NCI-H1436 (cell line): ENCODE measurements around the gene LCP1.

ENCODE experiments used
- DNase-seq: peaks from one replicate; lab custom pipeline; 2025; lab: John Stamatoyannopoulos, UW

LCP1 gene

DNA sequence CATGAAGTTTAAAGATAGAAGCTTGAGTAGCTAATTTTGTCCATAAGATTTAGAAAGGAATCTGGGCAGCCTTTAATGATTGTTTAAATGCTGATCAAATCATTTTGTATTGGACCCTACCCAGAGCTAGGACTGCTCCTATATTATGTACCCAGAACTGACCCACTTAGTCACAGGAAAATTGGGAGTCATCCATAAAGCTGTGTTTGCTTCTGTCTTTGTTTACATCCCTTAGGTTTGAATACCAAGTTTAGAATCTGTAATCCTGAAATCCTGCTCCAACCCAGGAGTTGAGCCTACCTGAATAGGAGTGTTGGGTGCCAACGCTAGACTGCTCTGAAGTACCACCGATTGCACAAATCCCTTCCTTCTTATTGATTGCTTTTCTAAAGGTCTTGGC lies 23.8 kb downstream of the LCP1 start:
- no peak for DNase-seq

DNA sequence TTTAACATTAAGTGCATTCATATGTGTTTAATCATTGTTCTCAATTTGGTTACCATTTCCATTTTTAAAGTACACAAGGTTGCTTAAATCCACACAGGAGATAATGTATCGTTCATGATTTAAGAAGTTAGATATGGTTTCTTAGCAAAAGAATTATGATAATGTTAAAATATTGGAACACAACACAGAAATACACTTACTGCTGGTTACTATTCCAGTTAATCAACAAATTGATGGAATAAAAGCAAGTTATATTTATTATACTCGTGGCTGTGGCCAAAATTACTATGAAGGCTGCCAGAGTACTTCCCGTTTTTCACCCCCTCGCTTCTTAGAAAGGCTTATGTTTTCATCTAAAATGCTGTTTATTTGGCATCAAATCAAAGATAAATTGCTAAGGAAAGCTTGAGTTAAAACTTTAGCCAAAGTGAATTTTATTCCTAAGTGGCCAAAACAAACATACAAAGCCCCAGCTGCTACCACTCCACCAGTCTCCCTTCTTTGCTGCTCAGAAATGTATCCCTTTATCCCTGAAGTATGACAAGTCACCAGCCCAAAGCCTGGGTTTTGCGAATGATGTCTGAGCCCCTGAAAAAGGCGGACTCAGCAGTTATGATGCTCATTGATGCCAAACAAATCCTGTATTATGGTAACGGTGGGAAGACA lies 27.7 kb downstream of the LCP1 start:
- no peak for DNase-seq

DNA sequence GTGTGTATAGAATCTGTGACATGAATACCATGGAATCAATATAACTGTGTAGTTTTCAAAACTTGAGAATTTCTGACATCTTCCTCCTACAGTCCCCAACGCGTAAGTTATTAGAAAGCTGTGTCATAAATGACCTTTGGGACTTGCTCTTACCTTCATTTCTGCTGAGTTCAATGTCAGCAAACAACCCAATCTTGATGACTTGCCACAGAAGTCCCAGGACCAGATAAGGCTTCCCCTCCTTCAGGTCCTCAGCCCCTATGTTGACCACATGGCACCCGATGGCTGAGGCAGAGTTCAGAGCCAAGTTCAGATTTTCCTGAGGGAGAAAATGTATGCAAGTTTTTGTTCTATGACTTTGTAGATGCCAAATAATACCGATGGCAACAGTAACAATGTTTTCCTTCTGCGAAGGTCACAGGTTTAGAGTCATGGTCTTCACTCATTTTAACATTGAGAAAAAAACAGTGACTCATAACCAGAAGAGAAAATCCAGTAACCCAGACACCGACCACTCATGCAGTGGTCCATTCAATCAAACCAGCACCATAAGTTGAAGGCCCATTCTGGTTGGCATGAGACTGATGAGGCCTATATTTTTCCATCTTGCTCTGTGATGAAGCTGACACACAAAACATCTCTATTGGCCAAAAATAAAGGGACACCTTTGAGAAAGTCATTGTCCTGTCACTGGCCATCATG lies 29.2 kb downstream of the LCP1 start:
- no peak for DNase-seq

DNA sequence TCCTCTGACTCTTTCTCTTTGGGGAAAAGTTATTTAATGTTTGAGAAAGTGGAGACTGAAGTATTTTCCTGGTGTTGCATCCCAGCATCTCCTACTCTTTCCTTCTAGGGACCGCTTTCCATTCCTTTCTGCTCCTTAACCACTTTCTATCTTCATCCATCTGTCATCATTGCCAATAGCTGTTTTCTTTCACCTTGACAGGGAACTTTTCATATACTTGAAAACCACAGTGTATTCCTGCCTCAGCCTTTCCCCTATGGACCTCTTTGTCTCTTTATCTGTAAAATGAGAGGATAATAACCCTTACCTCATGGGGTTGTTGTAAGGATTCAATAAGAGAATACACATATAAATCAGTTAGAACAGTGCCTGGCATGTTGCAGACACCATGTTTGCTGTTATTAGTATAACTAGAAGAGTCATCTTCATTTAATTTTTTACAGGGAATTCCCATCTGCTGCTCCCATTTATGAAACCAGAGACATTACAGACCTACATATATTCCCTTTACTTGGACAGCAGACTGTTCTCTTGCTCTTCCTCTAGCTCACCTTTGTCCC lies 31.8 kb downstream of the LCP1 start:
- no peak for DNase-seq

DNA sequence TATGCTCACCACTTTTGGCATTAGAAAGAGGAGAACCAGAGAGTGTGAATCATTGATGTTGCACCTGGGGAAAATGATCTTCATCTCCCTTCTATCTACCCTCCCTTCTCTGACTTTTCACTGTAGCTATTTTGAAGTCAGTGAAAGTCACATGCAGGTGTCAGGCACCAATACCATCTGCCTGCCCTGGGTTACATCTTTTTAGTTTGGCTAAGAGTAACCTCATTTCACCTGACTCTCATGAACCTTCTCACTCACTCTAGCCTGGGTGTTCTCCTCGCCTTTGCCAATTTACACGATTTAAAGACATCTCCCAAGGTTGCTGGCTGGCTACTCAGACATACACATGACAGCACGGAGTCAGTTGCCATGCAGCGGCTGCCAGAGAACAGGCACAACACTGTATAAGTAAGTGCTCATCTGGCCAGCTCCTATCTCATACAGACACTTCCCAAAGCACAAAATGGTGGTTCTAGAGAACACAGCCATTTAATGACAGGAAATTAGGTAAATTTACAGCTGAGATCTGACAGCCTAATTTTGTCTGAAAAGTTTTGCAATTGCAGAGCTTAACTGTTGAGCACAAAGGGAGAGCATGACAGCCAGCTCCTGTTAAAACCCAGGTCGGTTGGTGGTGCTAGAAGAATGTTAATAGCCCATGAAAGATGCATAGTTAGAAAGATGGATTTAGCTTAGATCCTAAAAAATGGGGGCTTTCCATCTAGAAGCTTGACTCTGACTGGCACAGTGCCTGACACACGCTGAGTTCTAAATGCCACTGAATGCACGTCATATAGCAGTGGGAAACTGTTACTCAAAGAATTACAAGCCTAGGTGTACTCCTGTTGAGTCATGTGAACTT lies 32.5 kb downstream of the LCP1 start:
- no peak for DNase-seq

DNA sequence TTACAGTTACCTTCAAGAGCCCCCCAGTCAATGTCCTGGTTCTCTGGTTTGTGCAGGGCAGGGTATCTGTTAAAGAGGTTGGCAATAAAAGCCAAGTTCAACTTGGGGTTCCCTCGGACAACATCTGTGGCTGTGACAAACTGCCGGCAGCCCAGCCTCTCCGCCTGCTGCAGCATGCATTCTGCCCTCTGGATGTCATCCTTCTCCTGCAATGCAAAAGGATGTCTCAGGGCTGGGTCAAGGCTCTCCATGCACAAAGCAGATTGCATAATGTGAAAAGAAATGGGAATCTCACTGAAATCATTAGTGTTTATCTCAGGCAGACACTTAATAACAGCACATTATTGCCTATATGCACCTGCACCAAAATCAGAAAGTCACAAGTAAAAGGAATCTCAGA lies 35.1 kb downstream of the LCP1 start:
- no peak for DNase-seq

DNA sequence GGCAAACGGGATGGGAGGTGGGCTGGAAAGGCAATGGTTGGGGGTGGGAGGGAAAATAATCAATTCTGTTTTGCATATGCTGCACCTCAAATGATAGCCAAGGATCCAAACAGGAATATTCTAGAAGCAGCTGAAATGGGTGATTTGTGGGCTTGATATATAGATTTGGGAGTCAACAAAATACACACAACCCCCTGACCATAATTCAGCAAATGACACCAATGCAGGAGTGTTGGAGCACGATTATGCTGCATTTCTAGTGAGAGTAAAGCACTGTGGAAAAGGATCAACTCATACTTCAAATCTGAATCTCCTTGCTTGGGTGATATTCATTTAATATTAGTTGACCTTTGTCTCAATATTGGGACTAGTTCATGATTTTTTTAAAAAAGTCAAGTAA lies 36.0 kb downstream of the LCP1 start:
- no peak for DNase-seq

DNA sequence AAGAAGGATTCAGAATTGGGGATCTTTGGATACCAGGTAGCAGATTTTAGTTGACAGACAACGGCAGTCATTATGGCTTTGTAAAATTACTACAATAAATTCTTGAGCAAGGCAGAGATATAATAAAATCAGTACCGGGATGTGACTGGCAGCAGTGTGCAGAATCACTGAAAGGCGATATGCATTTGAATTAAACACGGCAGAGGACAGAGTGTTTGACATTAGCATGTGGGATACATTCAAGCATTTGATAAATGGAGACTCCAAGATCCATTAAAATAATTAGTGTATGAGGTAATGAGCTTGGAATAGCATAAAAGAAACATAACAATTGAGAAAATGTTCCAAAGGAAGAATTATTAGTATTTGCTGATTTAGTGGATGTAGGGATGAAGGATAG lies 36.8 kb downstream of the LCP1 start:
- no peak for DNase-seq

DNA sequence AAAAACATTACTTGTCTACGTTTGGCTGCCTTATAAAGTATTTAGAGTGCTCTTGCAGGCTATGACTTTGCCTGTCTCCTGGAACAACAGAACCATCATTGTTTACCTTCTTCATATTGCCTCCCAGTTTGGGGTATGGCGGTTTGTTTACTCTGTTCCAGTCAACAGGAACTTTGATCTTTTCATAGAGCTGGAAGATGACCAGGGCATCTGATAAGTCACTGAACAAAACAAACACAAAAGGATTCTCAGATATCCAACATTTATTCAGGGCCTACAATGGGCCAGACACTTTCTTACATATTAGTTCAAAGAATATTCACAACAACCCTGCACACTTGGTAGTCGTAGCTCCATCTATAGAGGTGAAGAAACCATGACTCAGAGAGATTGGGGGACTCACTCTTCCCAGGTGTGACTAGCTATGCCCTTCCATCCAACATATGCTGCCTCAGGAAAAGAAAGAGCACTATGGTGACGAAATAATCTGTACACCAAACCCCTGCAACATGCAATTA lies 38.7 kb downstream of the LCP1 start:
- DNase-seq, result no peak

DNA sequence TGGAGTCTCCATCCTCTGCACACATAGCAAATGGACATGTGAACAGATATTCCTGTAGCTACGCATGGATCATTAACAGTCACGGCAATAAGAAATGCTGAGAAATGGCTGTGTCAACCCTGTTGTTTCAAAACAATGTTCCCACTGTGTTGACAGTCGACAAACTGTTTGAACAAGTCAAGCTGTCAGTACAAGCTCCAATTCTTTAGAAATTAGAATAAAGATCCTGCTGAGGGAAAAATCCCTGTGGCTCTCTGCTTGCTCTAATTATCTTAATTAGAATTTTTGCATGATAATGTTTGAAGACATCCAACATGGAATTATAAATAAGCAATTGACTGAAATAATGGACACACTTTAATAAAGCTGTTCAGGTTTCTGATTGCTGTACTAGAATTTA lies 39.2 kb downstream of the LCP1 start:
- no peak for DNase-seq

DNA sequence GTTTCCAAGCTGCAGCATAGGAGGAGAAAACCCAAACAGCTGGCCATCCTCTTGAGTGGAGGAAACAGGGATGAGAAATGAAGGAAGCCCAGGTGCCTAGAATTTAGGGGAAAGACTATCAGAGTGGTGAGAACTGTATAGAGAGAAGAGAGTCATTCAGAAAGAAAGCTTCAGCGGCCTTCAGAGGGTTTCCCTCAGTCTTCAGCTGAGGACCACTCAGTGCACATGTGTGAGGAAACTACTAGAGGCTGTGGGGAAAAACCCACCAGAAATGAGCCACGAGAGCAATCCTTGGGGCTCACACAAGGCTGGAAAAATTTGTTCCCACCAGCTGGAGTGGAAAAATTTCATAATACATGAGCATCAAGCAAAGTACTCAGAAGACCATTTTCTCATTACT lies 41.9 kb downstream of the LCP1 start:
- no peak for DNase-seq

DNA sequence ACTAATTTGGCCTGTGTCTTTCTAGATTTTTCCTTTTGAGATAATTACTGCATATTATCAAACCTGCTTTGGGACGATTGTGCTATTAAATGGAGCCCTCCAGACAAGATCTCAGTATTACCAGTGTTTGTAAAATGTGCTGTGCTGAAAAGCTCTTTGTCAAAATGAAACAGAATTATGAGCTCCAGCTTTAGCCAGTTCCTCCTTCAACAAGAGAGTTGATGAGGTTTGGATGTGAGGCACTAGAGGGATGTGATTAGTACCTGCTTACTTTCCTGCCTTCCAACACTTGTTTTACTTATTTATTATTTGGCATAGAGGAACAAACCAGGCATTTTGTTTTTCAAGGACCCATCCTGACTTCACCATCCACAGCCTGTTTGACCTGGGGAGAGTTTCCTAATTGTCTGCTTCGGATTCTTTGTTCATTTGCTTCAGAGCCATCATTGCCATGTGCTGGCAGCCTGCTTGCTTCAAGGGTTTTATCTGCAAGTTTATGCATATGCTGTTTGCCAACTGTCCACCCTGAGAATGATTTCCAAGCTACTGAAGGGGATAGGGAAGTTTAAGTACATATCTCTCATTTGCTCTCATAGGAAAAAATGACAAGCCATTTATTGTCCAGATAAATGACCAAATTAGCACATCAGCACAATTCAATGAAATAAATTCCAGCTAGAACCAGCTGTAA lies 44.2 kb downstream of the LCP1 start:
- no peak for DNase-seq

DNA sequence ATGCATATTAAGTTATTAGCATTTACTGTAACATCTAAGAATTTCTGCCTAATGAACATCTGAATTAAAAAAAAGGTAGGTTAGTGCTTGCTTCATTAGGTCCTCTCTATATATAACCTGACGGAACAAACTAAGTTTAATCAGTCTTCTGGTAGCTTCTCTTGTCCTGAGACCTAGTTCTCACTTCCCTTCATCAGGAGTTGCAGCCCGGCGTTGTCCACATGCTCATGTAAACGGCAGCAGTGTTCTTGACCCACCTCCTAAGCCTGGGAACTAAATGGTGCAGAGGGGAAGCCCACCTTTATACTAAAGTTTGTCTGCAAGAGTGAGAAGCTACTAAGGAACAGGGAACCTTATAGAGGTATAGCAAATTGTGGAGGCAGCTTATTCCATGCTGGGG lies 45.3 kb downstream of the LCP1 start:
- DNase-seq, result no peak

DNA sequence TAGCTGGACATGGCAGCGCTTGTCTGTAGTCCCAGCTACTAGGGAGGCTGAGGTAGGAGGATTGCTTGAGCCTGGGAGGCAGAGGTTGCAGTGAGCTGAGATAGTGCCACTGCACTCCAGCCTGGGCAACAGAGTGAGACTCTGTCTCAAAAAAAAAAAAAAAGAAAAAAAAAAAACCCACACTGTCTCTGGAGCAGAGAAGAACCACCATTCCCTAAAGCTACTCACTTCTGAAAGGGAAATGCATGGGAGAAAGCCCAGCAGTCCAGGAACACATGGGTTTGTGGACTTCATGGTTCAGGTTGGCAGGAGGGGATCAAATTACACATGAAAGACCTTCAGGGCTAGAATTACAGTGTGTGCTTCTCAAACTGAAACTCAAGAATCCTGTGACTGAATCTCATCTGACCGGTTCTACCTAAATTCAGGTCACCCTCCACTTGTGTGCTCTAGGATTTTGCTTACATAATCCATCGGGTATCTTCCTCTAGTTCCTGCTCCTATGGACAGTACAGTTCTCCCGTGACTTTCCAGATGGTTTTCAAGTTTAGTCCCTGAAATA lies 46.9 kb downstream of the LCP1 start:
- DNase-seq, result no peak

DNA sequence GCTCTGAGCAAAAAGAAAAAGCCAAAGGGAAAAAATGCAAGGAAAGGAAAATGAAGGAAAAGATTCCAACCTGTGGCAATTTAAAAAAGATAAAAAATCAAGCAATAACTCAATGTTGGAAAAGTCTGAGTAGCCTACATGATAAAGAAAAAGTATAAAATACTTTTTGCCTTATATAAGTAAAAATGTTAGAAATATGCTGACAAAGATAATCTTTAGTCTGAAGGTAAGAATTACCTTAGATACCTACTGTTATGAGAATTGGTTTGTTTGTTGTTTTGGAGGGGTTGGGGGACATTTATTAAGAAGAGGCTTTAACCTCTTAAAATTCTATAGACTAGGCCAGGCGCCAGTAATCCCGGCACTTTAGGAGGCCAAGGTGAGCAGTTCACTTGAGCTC lies 47.5 kb downstream of the LCP1 start:
- DNase-seq, result no peak

DNA sequence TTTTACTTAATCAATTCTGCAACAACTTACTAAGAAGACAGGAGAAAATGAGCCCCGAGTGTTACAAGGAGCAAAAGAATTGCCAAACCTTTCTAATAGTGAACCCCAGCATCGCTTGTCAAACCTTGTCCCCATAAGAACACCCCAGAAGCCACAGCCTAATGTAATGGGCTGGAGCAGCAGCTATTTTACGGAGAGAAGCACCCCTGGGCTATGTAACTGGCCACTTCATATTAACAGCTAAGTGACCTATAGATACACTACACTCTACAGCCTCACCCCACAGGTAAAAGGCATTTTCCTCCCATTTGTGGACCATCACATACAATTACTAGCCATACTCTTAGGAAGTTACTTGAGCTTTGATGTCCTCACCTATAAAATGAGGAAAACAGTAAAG lies 49.9 kb downstream of the LCP1 start:
- DNase-seq, result no peak

DNA sequence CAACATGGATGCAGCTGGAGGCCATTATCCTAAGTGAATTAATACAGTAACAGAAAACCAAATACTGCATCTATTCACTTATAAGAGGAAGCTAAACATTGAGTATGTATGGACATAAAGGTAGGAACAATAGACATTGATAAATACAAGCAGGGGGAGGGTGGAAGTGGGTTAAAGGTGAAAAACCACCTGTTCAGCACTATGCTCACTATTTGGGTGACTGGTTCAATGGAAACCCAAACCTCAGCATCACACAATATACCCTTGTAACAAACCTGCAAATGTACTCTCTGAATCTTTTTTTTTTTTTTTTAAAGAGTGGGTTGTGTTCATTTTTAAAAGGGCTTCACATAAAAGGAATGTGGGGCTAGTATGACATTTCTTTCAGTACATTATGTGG lies 50.3 kb downstream of the LCP1 start:
- no peak for DNase-seq

DNA sequence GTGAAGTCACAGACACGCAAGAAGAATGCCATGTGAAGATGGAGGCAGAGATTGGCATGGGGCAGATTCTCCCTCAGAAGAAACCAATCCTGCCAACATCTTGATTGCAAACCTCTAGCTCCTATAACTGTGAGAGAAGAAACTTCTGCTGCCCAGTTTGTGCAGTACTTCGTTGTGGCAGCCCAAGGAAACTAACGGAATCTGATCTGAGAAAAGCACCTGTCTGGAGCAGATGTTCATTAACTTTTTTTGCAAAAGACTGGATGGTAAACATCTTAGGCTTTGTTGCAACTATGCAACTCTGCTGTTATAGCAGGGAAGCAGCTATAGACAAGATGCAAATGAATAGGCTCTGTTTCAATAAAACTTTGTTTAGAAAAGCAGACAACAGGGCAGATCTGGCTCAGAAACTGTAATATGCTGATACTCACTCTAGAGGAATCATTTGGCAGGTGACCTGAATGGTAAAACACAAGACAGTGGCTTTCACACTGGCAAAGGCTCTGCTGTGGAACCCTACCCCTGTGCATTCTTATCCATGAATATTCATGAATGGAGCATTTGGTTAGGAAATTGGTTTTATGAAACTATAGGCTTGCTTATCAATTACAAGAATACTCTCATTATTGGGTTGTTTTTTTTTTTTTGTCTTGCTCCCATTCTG lies 51.9 kb downstream of the LCP1 start:
- no peak for DNase-seq

DNA sequence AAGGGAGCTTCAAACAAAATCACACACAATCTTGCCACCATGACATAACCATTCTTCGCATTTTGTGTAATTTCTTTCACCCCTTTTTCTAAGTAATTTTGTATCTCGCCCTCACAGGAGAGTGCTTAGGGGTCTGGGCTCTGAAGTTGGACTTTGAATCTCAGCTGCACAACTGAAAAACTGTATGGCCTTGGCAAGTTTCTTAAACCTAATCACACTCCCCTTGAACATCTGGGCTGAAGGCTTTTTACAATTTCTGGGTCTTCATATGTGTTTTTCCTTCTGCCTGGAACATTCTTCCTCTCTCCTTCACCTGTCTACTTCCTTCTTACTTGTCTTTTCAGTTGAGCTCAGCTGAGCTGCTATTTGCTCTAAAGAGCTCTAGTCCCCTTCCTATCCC lies 52.9 kb downstream of the LCP1 start:
- DNase-seq, result no peak

DNA sequence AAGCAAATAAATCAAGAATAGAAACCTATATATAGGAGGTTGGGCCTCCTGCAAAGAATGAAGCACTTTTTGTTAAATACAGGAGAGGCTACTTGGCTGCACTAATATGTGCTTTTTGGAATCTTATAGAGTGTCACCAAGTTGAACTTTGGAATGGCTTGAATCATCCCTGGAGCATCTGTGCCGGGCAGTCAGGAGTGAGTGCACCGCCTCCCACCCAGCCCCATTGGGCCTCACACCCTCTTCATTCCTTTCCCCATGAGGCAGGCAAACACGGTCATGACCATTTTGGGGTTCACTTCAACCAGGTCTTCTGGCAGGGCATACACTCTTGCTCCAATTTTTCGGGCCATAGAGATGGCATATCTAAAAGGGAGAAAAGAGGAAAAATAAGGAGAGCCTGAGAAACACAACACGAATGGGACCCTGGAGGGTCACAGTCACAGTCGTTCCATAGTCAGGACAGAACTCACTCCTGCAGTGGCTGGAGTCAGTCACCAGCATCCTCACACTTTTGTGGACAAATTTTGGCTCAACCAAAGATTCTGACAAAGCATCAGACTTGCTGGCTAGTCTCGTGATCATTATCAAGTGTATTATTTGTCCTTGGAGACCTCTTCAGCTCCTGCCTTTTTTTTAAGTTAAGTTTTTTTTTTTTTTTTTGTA lies 54.5 kb downstream of the LCP1 start:
- DNase-seq, result no peak
